NCI-H2171 (cell line): ENCODE results near the gene POR.

Experiments
- DNase-seq: peaks from one replicate; lab custom pipeline; 2025; lab: John Stamatoyannopoulos, UW

POR gene

DNA sequence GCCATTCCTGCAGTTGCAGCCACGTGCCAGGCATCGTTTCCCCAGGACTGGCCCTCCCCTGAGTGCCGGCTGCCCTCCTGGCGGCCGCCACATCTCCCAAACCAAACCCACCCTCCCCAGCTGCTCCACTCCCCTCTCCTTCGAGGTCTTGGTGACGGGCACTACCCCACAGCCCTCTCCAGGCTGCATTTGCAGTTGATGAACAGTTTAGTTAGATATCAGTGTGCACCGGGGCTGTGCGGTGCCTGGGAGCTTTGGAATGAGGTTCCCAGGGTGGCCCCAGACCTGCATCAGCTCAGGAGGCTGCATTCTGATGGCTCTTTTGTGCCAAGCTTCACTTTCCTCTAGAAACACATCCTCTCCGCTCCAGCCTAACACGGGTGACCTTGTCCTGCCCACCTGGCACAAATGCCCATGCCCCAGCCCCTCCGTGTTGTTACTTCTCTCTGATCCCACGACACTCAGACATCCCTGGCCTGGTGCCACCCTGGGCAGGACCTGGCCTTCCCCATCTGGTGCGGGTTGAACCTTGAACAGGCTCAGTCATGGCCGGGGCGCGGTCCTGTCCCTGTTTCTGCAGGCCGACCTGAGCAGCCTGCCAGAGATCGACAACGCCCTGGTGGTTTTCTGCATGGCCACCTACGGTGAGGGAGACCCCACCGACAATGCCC lies 64.9 kb downstream of the POR start:
- no peak for DNase-seq

GRCh38 chr7:75980430-75981202 lies 65.7 kb downstream of the POR start:
- no peak for DNase-seq

DNA sequence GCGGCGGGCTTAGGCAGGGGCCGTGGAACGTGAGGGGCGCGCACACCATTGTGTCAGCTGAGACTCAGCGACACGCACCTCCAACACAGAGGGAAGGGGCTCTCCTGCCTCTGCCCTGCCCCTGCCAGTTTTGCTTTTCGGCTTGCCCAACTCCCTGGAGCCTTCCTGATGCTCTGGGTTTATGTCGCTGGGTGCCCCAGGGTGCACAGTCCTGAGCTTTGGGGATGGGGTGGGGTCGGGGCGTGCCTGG lies 66.2 kb downstream of the POR start:
- no peak for DNase-seq

DNA sequence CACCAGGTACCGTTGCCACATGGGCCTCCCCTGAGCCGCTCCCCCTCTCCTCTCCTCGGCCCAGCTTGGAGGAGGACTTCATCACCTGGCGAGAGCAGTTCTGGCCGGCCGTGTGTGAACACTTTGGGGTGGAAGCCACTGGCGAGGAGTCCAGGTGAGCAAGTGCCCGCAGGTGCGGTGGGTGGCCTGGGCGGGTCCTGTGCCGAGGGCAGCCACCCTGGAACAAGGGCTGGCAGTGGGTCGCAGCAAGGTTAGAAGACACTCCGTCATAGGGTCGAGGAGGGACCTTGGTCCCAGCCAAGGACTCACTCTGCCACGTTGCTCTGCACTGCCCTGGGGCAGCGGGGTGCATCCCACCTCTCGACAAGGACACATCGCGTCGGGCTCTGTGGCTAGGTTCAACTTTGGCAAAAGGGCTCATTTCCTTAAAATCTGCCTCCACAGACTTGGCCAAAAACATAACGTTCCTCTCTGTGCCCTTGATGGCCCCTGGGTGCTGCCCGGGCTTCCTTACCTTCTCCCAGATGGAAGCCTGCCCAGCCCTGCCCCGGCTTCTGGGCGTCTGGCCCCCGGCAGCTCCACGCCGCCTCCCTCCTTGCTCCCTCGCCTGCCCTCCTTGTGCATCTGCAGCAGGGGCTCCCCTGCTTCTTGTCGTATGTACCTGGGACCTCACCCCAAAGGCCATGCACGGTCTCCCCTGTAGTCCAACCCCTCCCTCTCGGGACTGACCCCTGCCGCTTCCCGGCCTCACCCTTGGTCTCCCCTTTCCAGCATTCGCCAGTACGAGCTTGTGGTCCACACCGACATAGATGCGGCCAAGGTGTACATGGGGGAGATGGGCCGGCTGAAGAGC lies 66.7 kb downstream of the POR start:
- DNase-seq: no peak

GRCh38 chr7:75982306-75983064 lies 67.5 kb downstream of the POR start:
- no peak for DNase-seq

GRCh38 chr7:75983471-75984129 lies 68.6 kb downstream of the POR start:
- no peak for DNase-seq

DNA sequence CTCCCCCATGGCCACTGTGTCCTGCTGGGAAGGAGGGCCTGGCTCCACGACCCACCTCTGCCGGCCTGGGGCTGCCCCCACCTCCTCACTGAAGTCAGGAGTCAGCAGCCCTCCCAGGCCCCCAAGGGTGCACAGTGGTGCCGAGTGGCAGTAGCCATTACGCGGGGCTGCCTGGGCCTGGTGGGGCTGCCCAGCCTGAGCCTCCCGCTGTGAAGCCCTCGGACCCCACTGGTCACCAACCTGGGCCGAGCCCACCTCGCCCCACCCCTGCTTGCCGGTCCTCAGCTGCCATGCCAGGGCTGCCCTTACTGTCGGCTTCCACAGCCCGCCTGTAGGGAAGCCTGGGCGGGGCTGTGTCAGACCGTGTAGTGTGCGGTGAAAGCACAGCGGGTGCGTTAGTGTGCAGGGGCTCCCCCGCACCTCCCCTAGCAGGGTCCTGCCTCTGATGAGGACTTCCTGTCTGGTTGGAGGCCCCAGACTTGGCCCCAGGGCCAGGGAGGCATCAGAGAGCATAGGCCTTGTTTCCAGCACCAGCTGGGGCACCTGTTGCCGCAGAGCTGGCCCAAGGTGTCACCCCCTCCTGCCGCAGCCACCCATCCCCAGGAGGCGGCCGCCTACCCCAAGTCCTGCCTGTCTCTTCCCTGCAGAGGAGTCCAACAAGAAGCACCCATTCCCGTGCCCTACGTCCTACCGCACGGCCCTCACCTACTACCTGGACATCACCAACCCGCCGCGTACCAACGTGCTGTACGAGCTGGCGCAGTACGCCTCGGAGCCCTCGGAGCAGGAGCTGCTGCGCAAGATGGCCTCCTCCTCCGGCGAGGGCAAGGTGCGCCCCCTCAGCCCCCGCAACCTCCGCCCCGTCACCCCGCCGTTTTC lies 69.4 kb downstream of the POR start:
- no peak for DNase-seq

DNA sequence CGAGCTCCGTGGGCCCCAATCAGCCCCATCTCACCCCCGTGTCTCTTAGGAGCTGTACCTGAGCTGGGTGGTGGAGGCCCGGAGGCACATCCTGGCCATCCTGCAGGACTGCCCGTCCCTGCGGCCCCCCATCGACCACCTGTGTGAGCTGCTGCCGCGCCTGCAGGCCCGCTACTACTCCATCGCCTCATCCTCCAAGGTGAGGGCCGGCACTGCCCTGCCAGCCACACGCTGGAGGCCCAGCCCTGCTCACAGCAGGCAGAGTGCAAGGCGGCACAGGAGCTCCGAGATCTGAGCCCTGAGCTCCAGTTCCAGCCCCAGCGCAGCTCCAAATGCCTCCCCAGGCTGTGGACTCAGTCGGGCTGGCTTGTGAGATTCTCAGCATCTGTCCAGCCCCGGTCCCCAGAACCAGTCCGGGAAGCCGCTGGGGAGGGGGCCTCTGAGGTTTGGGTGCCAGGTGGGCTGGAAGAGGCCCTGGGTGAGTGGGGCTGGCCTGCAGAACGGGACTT lies 70.1 kb downstream of the POR start:
- no peak for DNase-seq

GRCh38 chr7:75985518-75986146 lies 70.7 kb downstream of the POR start:
- no peak for DNase-seq

- no peak for DNase-seq
Observed at GRCh38 chr7:75986147-75986781, 71.3 kb downstream of the POR start.

- DNase-seq: no peak
Observed at GRCh38 chr7:75987026-75987804, 72.3 kb downstream of the POR start.

DNA sequence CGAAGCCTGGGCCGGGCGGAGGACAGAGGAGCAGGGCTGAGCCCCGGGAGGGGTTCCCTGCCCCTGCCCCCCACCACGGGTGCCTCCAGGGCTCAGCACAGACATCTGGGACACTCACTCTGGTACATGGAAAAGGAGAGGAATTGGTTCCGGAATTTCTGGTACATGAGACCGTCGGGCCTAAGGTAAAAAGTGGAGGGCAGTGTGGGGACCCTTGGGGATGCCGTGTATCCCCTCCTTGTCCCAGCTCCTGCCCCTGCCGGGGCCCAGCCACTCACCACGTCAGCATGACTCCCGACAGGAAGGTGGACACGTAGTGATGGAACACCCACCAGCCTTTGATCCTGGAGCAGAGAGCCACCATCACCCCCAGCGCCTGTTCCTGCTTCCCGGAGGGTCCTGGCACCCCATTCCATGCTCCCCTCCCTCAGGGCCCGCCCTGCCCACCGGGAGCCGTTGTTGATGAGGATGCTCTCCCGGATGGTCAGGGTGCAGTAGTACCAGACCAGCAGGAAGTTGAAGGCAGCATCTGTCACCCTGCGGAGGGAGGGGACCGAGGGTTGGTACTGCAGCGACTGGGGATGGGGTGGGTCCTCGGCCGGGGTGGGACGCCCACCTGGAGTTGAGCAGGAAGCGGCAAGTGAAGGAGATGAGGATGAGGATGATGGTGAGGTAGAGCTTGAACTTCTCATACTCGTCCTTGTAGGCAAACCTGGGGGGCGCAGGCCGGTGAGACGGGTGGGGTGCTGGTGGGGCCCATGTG lies 73.0 kb downstream of the POR start:
- no peak for DNase-seq

DNA sequence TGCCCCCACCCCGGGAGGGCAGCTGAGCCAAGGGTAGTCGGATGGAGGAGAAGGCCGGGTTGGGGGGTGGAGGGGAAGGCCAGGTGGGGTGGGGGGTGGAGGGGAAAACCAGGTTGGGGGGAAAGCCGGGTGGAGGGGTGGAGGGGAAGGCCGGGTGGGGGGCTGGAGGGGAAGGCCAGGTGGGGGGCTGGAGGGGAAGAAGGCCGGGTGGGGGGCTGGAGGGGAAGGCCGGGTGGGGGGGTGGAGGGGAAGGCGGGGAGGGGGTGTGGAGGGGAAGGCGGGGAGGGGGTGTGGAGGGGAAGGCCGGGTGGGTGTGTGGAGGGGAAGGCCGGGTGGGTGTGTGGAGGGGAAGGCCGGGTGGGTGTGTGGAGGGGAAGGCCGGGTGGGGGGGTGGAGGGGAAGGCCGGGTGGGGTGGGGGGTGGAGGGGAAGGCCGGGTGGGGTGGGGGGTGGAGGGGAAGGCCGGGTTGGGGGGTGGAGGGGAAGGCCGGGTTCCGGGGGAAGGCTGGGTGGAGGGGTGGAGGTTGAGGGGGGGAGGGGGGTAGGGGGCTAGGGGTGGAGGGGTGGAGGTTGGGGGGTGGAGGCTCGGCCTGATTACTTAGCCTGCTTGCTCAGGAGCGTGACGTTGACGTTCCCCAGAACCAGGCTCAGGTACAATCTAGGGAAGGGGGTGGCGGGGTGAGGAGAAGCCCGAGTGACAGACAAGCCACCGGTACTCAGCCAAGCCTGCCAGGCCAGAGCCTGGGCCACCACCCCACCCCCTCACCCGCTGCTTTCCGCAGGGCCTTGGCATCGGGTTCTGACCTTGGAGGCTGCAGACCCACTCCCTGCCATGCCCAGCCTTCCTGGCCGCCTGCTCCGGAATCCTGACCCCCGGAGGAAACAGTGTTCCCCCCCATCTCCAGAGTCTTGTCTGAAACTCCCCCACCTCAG lies 73.9 kb downstream of the POR start:
- DNase-seq: no peak

DNA sequence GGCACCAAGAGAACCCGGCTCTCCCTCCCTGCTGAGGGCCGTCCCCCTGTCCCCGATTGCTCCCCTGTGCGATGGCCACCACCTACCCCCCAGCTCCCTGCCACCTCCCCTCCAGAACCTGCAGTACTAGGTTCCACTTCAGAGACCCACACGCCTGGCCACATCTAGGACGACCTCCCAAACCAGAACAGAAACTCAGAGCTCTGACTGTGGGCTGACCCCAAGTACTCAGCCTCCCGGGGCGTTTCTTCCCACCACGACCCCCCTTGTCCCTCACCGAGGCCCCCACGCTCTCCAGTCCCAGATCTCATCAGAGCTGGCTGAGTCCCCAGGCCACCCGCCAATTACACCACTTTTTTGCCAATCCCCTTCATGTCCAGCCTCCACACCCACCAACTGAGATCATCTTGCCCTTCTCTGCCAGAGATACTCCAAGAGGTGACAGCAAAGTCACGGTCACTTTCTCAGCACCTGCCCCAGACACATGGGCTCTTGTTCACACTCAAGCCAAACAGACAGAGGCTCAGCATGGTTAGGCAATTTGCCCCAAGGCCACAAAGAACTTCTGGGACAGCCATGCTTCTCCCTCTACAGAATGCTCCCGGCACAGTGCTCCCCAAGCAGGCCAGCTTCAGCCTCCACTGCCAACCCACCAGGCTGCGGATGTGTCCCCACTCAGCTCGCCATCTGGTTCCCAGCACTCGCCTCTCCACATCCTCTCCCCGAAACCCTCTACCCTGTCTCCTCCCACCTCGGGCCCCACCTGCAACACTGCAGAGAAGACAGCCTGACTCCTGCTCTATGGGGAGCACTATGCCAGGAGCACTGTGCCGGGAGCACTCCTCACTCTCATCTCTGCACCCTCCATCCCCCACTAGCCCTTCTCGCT lies 74.8 kb downstream of the POR start:
- DNase-seq: no peak

DNA sequence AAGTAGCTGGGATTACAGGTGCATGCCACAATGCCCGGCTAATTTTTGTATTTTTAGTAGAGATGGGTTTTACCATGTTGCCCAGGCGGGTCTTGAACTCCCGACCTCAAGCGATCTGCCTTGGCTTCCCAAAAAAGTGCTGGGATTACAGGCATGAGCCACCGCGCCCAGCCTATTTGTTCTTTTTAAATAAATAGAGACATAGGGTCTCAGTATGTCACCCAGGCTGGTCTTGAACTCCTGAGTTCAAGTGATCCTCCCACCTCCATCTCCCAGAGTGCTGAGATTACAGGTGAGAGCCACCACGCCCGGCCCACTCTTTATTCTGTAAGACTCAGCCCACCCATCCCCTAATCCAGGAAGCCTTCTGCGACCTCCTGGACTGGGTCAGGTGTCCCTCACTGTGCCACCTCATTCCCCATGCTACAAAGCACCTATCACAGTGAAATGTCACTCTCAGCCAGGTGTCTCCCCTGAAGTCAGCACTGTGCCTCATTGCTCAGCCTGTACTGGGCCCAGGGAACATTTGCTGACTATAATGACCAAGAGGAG lies 76.7 kb downstream of the POR start:
- no peak for DNase-seq
